Activated CD4-positive, alpha-beta T cell treated with anti-CD3 and anti-CD28 coated beads for 4 hours (primary cell): Measurements from ENCODE around the gene RAB40C.

ENCODE experiments used
- DNase-seq, 2 donors: peaks; one replicate each; pipeline ENCODE4 v3.0.0-alpha.2; 2020

RAB40C gene

GRCh38 chr16:671353-672131 is 81.7 kb downstream of the RAB40C start:
- no peak for DNase-seq

GRCh38 chr16:672371-672770 is 82.5 kb downstream of the RAB40C start:
- no peak for DNase-seq

- no peak for DNase-seq
These were observed 83.0 kb downstream of the RAB40C start for GRCh38 chr16:672851-673250.

DNA sequence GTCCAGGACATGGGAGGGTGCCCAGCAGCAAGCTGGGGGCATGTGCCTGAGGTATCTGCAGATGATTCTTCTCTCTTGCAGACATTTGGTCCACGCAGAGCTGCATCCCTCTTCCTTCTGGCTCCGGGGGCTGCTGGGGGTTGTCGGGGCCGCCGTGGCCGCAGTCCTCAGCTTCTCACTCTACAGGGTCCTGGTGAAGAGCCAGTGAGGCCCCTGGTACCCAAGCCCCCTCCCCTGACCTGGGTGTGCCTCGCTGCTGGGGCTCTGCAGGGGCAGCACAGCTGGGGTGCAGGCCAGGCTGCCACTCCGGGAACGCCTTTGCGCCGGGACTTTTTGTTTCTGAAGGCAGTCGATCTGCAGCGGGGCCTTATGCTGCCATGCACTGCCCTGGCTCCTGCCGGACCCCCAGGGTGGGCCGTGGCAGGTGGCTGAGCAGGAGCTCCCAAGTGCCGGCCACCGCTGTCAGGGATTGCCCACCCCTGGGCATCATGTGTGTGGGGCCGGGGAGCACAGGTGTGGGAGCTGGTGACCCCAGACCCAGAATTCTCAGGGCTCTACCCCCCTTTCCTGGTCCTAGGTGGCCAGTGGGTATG is 83.6 kb downstream of the RAB40C start:
- no peak for DNase-seq

GRCh38 chr16:674214-674881 is 84.5 kb downstream of the RAB40C start:
- DNase-seq, result no peak

DNA sequence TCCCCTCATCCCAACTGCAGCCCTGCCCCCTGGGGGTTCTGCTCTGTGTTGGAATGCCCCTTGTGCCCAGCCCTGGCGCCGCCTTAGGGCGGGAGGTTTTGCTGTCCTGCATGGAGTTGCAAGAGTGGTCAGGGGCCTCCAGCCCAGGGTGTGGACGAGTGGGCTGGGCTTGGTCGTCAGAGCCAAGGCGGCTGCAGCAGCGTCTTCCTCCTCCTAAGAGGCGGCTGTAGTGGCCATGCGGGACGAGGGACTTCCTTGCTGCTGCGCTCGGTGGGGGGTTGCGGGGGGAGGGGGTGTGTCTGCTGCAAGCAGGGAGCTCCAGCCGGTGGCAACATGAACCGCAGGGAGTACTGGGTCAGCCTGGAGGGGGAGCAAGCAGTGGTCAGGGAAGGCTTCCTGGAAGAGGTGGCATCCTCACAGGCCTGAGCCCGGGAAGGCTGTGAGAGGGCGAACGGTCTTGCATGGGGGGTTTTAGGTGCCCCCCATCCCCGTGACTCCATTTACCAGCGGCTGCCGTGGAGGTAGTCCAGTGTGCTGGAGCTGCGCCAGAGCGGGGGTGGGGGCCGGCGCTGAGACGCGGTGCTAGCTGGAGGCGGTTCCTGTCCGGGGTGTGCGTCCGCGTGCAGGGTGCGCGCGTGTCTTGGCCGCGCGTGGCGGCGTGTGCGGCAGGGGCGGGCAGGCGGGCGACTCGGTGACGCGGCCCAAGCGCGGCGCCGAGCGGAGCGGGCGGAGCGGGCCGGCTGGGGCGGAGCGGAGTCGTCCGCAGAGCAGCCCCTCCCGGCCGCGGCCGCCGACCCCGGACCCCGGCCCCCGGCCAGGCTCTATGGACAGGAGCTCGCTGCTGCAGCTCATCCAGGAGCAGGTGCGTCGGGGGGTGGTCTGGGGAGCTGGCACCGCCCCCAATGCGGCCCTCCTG is 85.4 kb downstream of the RAB40C start, which contains the start of gene RHBDL1:
Gene RHBDL1 (plus strand): TSS at position 704 of the 916 bp plus-strand sequence. CDS start 120 bp downstream, at position 824.
- DNase-seq, result no peak

- no peak for DNase-seq
These were observed 86.2 kb downstream of the RAB40C start for GRCh38 chr16:675884-676564.

- DNase-seq, result no peak
These were observed 86.7 kb downstream of the RAB40C start for GRCh38 chr16:676565-676902.

- no peak for DNase-seq
These were observed 87.0 kb downstream of the RAB40C start for GRCh38 chr16:676913-677312.

DNA sequence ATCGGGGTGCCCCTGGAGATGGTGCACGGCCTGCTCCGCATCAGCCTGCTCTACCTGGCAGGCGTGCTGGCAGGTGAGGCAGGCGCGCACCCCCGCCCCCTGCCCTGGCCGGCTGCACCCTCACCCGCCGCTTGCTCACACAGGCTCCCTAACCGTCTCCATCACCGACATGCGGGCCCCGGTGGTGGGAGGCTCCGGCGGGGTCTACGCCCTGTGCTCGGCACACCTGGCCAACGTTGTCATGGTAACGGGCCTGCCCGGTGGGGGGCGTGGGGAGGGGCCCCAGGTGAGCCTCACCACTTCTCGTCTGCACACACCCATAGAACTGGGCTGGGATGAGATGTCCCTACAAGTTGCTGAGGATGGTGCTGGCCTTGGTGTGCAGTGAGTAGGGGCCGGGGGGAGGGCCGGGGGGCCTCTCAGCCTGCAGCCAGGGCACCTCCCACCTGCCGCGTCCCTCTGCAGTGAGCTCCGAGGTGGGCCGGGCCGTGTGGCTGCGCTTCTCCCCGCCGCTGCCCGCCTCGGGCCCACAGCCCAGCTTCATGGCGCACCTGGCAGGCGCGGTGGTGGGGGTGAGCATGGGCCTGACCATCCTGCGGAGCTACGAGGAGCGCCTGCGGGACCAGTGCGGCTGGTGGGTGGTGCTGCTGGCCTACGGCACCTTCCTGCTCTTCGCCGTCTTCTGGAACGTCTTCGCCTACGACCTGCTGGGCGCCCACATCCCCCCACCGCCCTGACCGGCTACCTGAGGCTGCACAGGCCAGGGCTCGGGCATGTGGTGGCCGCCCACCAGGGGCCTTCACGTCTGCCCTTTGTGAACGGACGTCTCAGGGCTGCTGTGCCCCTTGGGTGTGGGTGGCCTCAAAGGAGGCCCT is 87.7 kb downstream of the RAB40C start:
- no peak for DNase-seq

DNA sequence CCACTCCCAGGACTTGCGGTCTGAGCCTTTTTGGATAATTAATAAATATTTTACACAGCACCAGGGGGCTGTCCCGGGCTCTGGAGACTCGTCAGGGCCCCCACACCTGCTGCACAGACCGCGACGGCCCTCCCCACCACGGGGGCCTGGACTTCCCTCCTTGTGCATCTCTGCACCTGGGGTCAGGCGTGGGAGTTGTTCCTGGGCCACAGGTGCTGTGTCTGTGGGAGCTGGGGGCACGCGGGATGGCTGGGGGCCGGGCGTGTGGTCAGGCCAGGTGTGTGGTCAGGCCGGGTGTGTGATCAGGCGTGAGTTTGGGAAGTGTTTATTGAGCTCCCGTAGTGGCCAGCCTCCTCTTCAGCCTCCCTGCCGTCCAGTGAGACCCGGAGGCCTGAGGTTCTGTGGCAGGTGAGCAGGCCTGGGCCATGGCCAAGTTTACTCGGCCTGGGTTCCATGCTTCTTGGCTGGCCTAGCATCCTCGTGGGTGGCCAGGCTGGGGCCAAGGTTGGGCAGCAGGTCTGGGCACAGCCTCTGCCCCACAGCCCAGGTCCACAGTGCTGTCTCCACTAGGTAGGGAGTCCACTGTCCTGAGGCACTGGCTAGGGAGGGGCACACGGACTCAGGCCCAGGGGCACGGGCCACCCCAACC is 88.5 kb downstream of the RAB40C start:
- no peak for DNase-seq
